ENCODE data around the gene MMP2.

- TF ChIP-seq USF2 (IDR thresholded peaks at IDR 0.05; ENCODE audit: low read depth, low read length) (no peak), USF2 (CRISPR knock-in tag; IDR thresholded peaks at IDR 0.05; ENCODE audit: borderline replicate concordance) (no peak), CEBPZ (IDR thresholded peaks at IDR 0.05; ENCODE audit: low read length) (no peak), ZHX1 (CRISPR knock-in tag; IDR thresholded peaks at IDR 0.05; ENCODE audit: low read depth) (no peak), ZNF747 (CRISPR knock-in tag; IDR thresholded peaks at IDR 0.05; ENCODE audit: borderline replicate concordance) (no peak)
Observed at GRCh38 chr16:55447231-55447630, 31.8 kb upstream of the MMP2 start.

Measured in HepG2 (cell line).